Measurements from ENCODE around the gene DNAJA4.

DNA sequence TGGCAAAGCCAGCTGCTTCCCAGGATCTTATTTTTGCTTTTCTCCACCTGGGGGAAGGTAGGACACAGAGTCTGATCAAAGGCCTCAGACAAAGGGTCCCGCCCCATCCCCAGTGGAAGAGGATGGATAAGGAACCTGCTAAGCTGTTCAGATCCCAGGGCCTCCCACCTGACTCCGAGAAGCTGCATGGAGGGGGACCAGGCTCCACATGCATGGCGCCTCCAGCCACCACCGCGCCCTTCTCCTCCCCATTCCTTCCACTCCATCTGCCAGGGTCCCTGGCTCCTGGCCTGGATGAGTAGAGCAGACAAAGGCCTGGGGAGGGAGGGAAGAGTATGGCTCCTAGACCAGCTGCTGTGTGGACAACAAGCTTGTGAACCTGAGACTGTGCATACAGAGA, 55.8 kb downstream of the DNAJA4 start:
- TF ChIP-seq POLR2A (IDR thresholded peaks at IDR 0.05) (no peak), CTCF (IDR thresholded peaks at IDR 0.05) (no peak)
